ENCODE data around the gene CRACR2A. TPM values are rescaled to one million over a fixed set of nuclear protein-coding genes. Genes with fewer than 3 reads are reported as not detected.

Gene CRACR2A
- total and polyA plus RNA-seq, 10 of the 15 experiments (the other 5 are each of a cell fraction or from before 2014, with no cell fraction given) = 2.1 to 18.0 (median 13.2) TPM

GRCh38 chr12:3668479-3669165 lies 84.3 kb downstream of the CRACR2A start (continued):
- TF ChIP-seq, protein P1, sequence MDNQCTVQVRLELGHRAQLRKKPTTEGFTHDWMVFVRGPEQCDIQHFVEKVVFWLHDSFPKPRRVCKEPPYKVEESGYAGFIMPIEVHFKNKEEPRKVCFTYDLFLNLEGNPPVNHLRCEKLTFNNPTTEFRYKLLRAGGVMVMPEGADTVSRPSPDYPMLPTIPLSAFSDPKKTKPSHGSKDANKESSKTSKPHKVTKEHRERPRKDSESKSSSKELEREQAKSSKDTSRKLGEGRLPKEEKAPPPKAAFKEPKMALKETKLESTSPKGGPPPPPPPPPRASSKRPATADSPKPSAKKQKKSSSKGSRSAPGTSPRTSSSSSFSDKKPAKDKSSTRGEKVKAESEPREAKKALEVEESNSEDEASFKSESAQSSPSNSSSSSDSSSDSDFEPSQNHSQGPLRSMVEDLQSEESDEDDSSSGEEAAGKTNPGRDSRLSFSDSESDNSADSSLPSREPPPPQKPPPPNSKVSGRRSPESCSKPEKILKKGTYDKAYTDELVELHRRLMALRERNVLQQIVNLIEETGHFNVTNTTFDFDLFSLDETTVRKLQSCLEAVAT (IDR thresholded peaks at IDR 0.05) = no peak
- no peak for TF ChIP-seq HSF1 (IDR thresholded peaks at IDR 0.05; ENCODE audit: low read depth, low read length)

- Histone ChIP-seq H3K4me3 (no peak overlapping the region), H3K4me2 (ENCODE audit: control insufficient read depth, insufficient read depth) (no peak overlapping the region), H3K27me3 (replicated peaks in 1 of 2; ENCODE audit: control insufficient read depth in 2 of 2, insufficient read depth in 2 of 2, low read length in 1 of 2) (no peaks in the 10 kb centered on the region), H3K4me1 (ENCODE audit: control insufficient read depth, insufficient read depth, low read length) (no peaks in the 10 kb centered on the region), H3K9ac (ENCODE audit: control insufficient read depth, insufficient read depth, low read length) (no peak overlapping the region), H3K9me3 (replicated peaks; ENCODE audit: control insufficient read depth, insufficient read depth, low read length) (no peaks in the 10 kb centered on the region), H4K20me1 (ENCODE audit: control insufficient read depth, insufficient read depth) (no peaks in the 10 kb centered on the region), H3K36me3 (ENCODE audit: control insufficient read depth in 2 of 2, insufficient read depth in 2 of 2, low read length in 1 of 2) (peaks cover 4 to 14% of the 10 kb centered on the region in 2 experiments; a peak in 2 of 4 replicates), H3K27ac (ENCODE audit: control insufficient read depth, insufficient read depth) (no peak overlapping the region), H2AFZ (ENCODE audit: control insufficient read depth, low read depth, low read length) (no peak overlapping the region), H3K79me2 (ENCODE audit: control insufficient read depth, insufficient read depth, low read length) (no peaks in the 10 kb centered on the region)
- 87% methylated on average over 4 of the region's 4 CpGs for WGBS (ENCODE audit: insufficient coverage, insufficient replicate concordance, low lambda C conversion rate, missing lambda C conversion rate)
- in situ Hi-C loops (cut with MboI) = no loop called here
- DNase-seq (ENCODE audit: low read depth, low spot score) (no peak), ATAC-seq (no peak), FAIRE-seq (no peak)
- ChIA-PET POLR2A (no interaction called here), RAD21 (ENCODE audit: unreplicated experiment) (no interaction called here), CTCF (interaction anchor here (0.6 kb wide), 1 partner anchor 45 kb away, joined by 3 read pairs; no protein-coding TSS in a partner anchor), SMC1A (ENCODE audit: uncharacterized antibody, unreplicated experiment) (no interaction called here)
- TF ChIP-seq CEBPB (IDR thresholded peaks at IDR 0.05; ENCODE audit: borderline replicate concordance in 1 of 2, low read depth in 2 of 2, low read length in 2 of 2) (no peak), RFX5 (IDR thresholded peaks at IDR 0.05; ENCODE audit: low read depth, low read length) (no peak), NR2F1 (conservative IDR thresholded peaks at IDR 0.05) (no peak)
- no TSS peak for BruUV-seq (replicated peaks)
- intact Hi-C loops (cut with micrococcal nuclease; ENCODE audit: unreplicated experiment) = no loop called here
These were observed 85.4 kb downstream of the CRACR2A start for GRCh38 chr12:3667485-3667884.

Data from GM12878 (cell line).